NCI-H2196 (cell line): ENCODE measurements around the gene ARHGDIA.

Experiments used
- DNase-seq: peaks from one replicate; lab custom pipeline; 2025; ENCODE audit not compliant: unreplicated experiment; lab: John Stamatoyannopoulos, UW

The ARHGDIA gene

GRCh38 chr17:81906476-81907218, 35.5 kb upstream of the ARHGDIA start:
- DNase-seq = peak; percentile 26

GRCh38 chr17:81905993-81906392, 34.9 kb upstream of the ARHGDIA start:
- DNase-seq = no peak

- DNase-seq = no peak
Measured at GRCh38 chr17:81905424-81905875, 34.3 kb upstream of the ARHGDIA start.

- DNase-seq = no peak
Measured at GRCh38 chr17:81904600-81905423, 33.7 kb upstream of the ARHGDIA start.

GRCh38 chr17:81903896-81904599, 32.9 kb upstream of the ARHGDIA start:
- no peak for DNase-seq

- DNase-seq = no peak
Measured at GRCh38 chr17:81903415-81903831, 32.3 kb upstream of the ARHGDIA start.

- no peak for DNase-seq
Measured at GRCh38 chr17:81902653-81903414, 31.7 kb upstream of the ARHGDIA start.

GRCh38 chr17:81902023-81902652, 31.0 kb upstream of the ARHGDIA start, which contains the start of gene NPB:
Gene NPB (plus strand): TSS chr17:81902238. CDS start chr17:81902278, 40 bp downstream.
- no peak for DNase-seq

GRCh38 chr17:81901167-81902022, 30.3 kb upstream of the ARHGDIA start:
- DNase-seq = no peak

GRCh38 chr17:81900181-81900820, 29.2 kb upstream of the ARHGDIA start:
- DNase-seq = no peak

- no peak for DNase-seq
Measured at GRCh38 chr17:81899514-81900166, 28.5 kb upstream of the ARHGDIA start.

GRCh38 chr17:81898885-81899284, 27.7 kb upstream of the ARHGDIA start:
- no peak for DNase-seq

GRCh38 chr17:81898029-81898866, 27.1 kb upstream of the ARHGDIA start:
- DNase-seq = no peak

- DNase-seq = no peak
Measured at GRCh38 chr17:81895400-81895799, 24.3 kb upstream of the ARHGDIA start.

GRCh38 chr17:81891303-81891552, 20.1 kb upstream of the ARHGDIA start:
- DNase-seq = no peak

GRCh38 chr17:81890447-81891302, 19.5 kb upstream of the ARHGDIA start:
- no peak for DNase-seq

GRCh38 chr17:81889602-81890001, 18.5 kb upstream of the ARHGDIA start:
- no peak for DNase-seq
